ENCODE measurements around the gene RAD51AP1.

- TF ChIP-seq, protein P1, sequence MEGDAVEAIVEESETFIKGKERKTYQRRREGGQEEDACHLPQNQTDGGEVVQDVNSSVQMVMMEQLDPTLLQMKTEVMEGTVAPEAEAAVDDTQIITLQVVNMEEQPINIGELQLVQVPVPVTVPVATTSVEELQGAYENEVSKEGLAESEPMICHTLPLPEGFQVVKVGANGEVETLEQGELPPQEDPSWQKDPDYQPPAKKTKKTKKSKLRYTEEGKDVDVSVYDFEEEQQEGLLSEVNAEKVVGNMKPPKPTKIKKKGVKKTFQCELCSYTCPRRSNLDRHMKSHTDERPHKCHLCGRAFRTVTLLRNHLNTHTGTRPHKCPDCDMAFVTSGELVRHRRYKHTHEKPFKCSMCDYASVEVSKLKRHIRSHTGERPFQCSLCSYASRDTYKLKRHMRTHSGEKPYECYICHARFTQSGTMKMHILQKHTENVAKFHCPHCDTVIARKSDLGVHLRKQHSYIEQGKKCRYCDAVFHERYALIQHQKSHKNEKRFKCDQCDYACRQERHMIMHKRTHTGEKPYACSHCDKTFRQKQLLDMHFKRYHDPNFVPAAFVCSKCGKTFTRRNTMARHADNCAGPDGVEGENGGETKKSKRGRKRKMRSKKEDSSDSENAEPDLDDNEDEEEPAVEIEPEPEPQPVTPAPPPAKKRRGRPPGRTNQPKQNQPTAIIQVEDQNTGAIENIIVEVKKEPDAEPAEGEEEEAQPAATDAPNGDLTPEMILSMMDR (conservative IDR thresholded peaks at IDR 0.05; ENCODE audit: low read length) = no peak
- TF ChIP-seq EZH2phosphoT487 (IDR thresholded peaks at IDR 0.05; ENCODE audit: borderline replicate concordance) = no peak
These were observed 39.5 kb upstream of the RAD51AP1 start for GRCh38 chr12:4499186-4499585.
